Parathyroid adenoma (tissue), 2 donors: ENCODE results near the gene BEND6.

Source experiments
- H2AFZ ChIP-seq: fragments of 300-600 bp; sonication (generic); one replicate; pipeline ENCODE4 v1.7.0; 2017; ENCODE audit warnings: antibody characterized with exemption, mild to moderate bottlenecking
- H3K27ac ChIP-seq: fragments of 300-600 bp; sonication (generic); one replicate; pipeline ENCODE4 v1.7.0; 2017
- H3K27me3 ChIP-seq: fragments of 300-600 bp; sonication (generic); one replicate; pipeline ENCODE4 v1.7.0; 2017; ENCODE audit warnings: low read length; ENCODE audit not compliant: control insufficient read depth, insufficient read depth
- H3K36me3 ChIP-seq: fragments of 300-600 bp; sonication (generic); one replicate; pipeline ENCODE4 v1.7.0; 2017; ENCODE audit warnings: low read length; ENCODE audit not compliant: control insufficient read depth, insufficient read depth
- H3K4me1 ChIP-seq: fragments of 300-600 bp; sonication (generic); one replicate; pipeline ENCODE4 v1.7.0; 2017; ENCODE audit warnings: control low read depth
- H3K4me2 ChIP-seq: fragments of 300-600 bp; sonication (generic); one replicate; pipeline ENCODE4 v1.7.0; 2017; ENCODE audit warnings: low read length
- H3K4me3 ChIP-seq: fragments of 300-600 bp; sonication (generic); one replicate; pipeline ENCODE4 v1.7.0; 2017; ENCODE audit warnings: low read depth, low read length
- H3K79me2 ChIP-seq: fragments of 300-600 bp; sonication (generic); one replicate; pipeline ENCODE4 v1.7.0; 2017; ENCODE audit warnings: control low read depth
- H3K9ac ChIP-seq: fragments of 300-600 bp; sonication (generic); one replicate; pipeline ENCODE4 v1.7.0; 2017; ENCODE audit warnings: mild to moderate bottlenecking
- H3K9me3 ChIP-seq: fragments of 300-600 bp; sonication (generic); one replicate; pipeline ENCODE4 v1.7.0; 2017; ENCODE audit warnings: low read length; ENCODE audit not compliant: control insufficient read depth
- TF ChIP-seq, protein P1 (sequence below): fragments of 300-600 bp; sonication (generic); IDR thresholded peaks from one replicate; pipeline ENCODE4 v1.7.0; 2017; ENCODE audit warnings: antibody characterized with exemption, mild to moderate bottlenecking
- donor health status: primary hyperparathyroidism.

BEND6 gene

DNA sequence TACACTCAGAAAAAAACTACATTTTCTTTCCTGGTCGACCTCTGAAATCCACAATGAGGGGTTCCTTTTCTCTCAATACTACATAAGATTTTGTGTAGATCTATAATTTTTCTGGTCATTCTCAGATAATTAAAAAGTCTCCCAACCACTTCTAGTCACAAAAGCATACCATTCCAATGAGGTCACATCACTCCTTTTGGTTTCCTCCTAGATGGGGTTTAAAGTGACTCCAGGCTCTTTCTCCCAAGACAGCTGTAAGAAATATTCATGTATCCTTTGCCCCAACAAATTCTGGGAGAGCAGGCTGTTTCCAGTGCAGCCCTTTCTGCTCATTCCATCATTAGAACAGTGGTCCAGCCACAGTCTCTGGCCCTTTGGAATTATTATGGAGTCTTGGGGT lies 43.1 kb upstream of the BEND6 start:
- TF ChIP-seq, protein P1, sequence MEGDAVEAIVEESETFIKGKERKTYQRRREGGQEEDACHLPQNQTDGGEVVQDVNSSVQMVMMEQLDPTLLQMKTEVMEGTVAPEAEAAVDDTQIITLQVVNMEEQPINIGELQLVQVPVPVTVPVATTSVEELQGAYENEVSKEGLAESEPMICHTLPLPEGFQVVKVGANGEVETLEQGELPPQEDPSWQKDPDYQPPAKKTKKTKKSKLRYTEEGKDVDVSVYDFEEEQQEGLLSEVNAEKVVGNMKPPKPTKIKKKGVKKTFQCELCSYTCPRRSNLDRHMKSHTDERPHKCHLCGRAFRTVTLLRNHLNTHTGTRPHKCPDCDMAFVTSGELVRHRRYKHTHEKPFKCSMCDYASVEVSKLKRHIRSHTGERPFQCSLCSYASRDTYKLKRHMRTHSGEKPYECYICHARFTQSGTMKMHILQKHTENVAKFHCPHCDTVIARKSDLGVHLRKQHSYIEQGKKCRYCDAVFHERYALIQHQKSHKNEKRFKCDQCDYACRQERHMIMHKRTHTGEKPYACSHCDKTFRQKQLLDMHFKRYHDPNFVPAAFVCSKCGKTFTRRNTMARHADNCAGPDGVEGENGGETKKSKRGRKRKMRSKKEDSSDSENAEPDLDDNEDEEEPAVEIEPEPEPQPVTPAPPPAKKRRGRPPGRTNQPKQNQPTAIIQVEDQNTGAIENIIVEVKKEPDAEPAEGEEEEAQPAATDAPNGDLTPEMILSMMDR = no peak
- no peak overlapping the region for H3K27ac ChIP-seq

DNA sequence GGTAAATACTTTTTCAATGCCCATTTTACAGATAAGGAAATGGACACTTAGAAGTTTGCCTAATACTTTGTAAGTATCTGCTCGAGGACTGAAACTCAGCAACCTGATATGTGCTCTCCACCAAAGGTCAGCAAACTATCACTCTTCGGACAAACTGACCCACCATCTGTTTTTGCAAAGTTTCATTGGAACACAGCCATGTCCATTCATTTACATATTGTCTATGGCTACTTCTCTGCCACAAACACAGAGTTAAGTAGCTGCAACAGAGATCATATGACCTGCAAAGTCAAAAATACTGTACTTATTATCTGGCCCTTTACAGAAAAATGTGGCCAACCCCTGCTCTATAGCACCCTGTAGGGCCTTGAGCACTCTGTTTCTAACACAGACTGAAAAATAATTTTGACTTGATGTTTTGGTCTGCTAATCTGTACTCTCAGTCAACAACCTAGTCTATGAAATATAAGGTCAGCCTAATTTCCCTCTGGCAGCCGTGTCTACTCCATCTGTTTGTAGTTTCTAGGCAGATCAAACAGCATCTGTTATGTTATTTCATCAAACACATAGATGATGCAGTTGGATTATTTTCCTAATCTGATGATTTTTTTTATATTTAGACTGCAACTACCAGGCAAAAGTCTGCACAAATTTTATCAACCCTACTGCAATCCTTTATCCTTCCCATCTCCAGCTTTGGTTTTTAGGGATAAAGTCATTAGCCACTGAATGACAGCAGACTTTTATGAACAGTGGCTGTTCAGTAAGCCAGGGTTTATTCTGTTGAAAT lies 41.4 kb upstream of the BEND6 start:
- Histone ChIP-seq H3K4me3 (no peak overlapping the region), H3K4me1 (no peaks in the 10 kb centered on the region), H3K9ac (no peak overlapping the region), H3K4me2 (no peak overlapping the region), H3K9me3 (no peaks in the 10 kb centered on the region), H3K27me3 (no peaks in the 10 kb centered on the region), H3K79me2 (no peaks in the 10 kb centered on the region), H3K36me3 (no peaks in the 10 kb centered on the region), H3K27ac (no peak overlapping the region), H2AFZ (no peak overlapping the region)
- TF ChIP-seq, protein P1 = no peak

More for the DNA sequence above, 43.1 kb upstream of the BEND6 start:
- Histone ChIP-seq H3K79me2 (no peaks in the 10 kb centered on the region), H3K9ac (no peak overlapping the region), H3K27me3 (no peaks in the 10 kb centered on the region), H3K9me3 (no peaks in the 10 kb centered on the region), H2AFZ (no peak overlapping the region), H3K4me1 (no peaks in the 10 kb centered on the region), H3K36me3 (no peaks in the 10 kb centered on the region), H3K4me2 (no peak overlapping the region), H3K4me3 (no peak overlapping the region)

DNA sequence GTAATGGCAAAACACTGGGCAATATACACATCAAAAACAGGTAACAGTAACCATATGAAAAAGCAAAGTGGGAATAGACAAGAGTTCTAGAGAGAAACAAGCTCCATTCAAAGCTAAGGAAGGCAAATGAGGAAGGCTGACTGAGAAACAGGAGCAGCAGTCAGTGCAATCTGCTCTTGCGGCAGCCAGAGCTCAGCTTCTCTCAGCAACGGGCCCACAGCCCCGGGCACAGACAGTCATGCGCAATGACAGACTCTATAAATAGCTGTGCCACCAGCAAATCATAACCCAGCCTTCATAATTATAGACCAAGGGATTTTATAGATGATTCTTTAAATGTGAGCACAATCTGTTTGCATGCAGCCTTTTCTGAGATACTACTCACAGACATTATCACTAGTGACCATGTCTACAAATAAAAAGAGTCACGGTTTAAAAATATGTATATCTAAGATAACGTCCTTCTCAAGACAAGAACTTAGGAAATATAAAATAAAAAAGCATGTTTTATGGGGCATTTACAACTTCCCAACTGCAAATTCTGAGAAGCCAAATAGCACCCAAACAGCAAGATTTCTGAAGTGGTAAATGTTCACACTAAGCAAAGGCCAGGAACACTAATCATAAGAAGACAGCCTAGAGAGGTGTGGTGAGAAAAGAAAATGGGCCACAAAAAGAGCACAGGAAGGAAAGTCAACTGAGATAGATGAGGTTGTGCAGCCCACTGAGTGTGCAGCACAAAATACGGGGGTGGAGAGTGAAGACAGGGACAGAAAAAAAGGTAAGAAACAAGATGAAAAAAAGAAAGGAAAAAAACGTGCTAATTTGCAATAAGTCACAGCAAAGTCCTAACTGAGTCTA lies 39.9 kb upstream of the BEND6 start:
- Histone ChIP-seq H3K9me3 (no peaks in the 10 kb centered on the region), H3K4me3 (no peak overlapping the region), H3K27me3 (no peaks in the 10 kb centered on the region), H3K9ac (no peak overlapping the region), H3K27ac (no peak overlapping the region), H3K36me3 (no peaks in the 10 kb centered on the region), H3K4me2 (no peak overlapping the region), H2AFZ (no peak overlapping the region), H3K4me1 (no peaks in the 10 kb centered on the region), H3K79me2 (no peaks in the 10 kb centered on the region)
- TF ChIP-seq, protein P1 = no peak

DNA sequence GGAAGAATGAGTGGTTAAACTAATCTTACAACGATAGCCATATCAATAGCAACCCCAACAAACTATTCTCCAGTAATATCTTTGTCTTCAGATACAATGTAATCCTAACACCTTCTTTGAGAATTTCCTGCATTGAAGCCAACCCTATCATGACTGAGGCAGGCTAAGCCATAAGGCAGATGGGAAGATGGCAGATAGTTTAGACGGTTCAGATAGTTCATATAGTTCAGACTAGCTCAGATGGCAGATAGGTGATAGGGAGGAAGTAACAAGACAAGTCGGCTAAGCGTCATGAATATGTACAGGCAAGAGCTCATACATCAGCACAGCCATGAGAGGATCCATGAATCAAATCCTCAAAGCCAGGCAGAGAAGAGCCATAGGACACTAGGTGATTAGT lies 39.1 kb upstream of the BEND6 start:
- TF ChIP-seq, protein P1 = no peak
- Histone ChIP-seq H3K27me3 (no peaks in the 10 kb centered on the region), H3K9ac (no peak overlapping the region), H3K4me1 (no peaks in the 10 kb centered on the region), H2AFZ (no peak overlapping the region), H3K79me2 (no peaks in the 10 kb centered on the region), H3K4me3 (no peak overlapping the region), H3K27ac (no peak overlapping the region), H3K9me3 (no peaks in the 10 kb centered on the region), H3K4me2 (no peak overlapping the region), H3K36me3 (no peaks in the 10 kb centered on the region)
